GM21367 (cell line): ENCODE results near the gene LAMB2.

ENCODE experiments used
- ATAC-seq: cut with Tn5 transposase; IDR thresholded peaks from one replicate; pipeline ENCODE4 v1.9.1; 2021; ENCODE audit not compliant: unreplicated experiment

Gene LAMB2

DNA sequence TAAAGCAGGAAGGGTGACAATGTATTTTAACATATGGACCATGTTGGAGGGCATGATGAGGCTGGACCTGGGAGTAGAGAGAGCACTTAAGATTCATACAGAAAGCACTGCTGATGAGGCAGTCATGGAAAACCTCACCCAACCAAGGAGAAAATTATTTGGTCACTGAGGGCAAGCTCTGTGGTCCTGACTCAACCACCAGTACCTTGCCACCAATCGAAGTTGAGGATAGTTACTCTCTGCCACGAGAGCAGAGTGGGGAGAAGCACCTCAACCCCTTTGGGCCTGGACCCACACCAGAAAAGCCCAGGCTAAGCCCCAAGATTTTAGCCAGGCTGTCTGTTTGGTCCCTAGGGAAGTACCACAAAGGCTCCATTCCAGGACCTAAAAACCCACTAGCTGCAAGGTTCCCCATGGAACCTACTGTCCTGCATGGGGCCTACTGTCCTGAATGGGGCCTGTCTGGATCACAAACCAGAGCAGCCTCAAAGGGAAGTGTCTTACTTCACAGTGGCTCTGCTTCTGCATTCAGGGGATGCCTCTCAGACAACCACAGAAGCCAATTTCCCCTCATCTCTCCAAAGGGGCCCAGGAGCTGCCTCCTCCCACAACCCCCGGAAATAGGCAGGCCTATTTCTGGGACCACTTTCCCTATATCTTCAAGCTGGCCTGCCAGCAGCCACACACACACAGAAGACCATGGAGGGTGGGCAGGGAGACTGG is 29.1 kb upstream of the LAMB2 start:
- ATAC-seq, result no peak

DNA sequence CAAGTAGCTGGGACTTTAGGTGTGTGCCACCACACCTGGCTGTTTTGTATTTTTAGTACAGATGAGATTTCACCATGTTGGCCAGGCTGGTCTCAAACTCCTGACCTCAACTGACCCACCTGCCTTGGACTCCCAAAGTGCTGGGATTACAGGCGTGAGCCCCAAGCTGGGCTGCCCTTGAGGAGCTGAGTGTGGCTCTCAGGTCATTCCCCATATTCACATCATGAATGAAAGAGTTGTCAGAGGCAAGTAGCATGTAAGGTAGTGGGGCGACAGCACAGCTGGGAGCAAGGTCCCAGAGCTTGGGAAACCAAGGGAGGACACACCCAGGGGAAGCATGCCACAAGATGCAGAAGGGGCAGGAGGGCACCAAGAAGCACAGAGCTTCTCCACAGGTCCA is 28.3 kb upstream of the LAMB2 start:
- ATAC-seq, result no peak

DNA sequence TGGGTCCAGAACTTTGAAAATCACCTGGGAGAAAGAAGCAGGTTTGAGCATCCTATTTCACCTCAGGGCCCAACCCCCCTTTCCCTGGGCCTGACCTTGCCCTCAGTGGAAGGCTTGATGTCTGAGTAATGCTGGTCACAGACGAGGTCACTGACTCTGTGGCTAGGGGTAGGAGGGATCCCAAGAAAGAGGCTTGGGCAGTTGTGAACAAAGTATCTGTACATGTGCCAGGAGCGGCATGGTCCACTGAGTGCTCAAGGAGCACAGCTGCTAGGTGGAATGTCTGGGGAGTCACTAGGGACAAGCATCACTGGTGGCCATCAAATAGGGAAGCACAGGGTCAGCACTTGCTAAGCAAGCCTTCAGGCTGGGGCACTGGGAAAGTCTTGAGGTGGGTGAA is 25.9 kb upstream of the LAMB2 start:
- no peak for ATAC-seq

DNA sequence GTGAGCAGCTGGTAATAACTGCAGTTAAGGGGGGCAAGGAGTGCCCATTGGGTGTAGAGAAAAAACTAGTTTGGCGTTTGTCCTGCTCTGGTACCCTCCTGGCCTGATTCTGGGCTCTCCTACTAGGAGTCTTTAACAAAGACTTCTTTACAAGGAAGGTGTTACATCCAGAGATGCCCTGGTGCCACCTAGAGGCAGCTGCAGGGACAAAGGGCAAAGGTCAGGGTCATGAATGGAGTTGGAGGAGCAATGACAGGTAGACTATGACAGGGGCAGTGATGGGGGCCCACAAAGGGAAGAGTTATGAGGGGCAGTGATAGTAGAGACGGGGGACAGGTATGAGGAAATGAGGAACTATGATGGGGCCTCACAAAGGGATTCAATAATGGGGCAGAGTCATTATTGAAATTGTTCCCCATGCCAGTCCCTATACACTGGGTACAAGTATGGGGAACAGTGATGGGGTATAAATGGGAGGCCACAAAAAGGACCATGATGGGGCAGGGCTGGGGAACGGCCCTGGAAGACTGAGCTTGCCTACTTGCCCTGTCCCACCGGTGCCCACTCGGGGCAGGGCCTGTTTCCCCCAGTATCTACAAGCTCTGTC is 25.4 kb upstream of the LAMB2 start:
- ATAC-seq, result no peak

DNA sequence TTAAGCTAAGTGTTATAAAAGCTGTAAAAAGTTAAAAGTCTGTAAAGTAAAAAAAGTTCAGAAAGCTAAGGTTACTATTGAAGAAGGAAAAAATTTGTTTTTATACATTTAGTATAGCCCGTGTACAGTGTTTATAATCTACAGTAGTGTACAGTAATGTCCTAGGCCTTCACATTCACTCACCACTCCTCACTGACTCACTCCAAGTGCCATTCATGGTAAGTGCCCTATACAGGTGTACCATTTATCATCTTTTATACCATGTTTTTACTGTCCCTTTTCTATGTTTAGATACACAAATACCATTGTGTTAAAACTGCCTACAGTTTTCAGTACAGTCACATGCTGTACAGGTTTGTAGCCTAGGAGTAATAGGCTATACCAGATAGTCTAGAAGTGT is 24.4 kb upstream of the LAMB2 start:
- ATAC-seq, result no peak

DNA sequence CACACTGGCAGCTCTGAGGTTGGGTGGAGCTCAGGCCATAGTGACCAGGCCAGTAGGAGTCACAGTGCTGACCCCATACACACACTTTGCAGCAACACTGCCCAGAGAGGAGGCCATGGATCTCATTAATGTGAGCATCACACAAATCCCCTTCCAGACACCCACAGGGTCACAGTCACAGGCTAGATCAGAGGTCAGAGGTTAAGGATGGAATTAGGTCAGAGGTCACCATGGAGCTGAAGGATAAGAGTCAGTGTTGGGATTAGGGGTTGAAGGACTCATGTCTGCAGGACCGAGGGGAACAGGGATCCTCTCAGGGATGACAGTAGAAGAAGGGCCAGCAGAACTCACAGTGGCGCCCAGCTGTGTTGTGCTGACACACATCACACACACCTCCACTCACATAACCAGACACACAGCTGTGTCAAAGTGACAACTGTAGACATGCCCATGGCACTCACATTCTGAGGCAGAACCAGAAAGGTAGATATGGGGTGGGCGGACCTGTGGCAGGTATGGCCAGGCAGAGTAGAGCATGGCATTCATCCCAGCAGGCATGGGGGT is 20.6 kb upstream of the LAMB2 start:
- ATAC-seq, result no peak

DNA sequence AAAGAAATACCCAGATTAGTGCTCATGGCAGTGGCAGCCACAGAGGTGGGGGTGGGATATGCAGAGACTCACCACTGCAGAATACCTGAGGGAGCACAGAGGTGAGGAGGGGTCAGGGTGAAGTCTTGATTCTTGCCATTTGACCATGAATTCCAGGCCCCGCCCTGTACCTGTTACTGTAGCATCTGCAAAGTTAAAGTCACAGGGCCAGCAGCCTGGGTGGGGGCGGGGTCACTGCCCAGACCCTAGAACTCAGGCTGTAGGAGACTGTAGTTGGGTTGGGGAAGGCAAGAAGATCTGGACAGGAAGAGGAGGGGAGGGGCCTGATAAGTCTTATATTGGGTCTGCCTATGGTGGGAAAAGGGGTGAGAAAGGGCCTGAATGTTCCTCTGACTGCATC is 18.8 kb upstream of the LAMB2 start:
- no peak for ATAC-seq

DNA sequence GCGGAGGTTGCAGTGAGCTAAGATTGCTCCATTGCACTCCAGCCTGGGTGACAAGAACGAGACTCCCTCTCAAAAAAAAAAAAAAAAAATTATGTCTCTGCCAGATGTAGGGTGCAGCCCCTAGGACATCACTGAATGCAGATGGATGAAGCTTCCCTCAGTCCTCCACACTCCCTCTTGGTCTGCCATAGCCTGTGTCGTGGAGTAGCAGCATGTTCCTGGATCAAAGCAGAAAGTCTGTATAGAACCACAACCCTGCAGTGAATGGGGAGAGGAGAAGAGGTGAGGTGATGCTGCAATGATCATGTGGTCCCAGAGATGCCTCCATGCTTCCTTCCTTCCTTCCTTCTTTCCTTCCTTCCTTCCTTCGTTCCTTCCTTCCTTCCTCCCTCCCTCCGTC is 15.3 kb upstream of the LAMB2 start:
- no peak for ATAC-seq

DNA sequence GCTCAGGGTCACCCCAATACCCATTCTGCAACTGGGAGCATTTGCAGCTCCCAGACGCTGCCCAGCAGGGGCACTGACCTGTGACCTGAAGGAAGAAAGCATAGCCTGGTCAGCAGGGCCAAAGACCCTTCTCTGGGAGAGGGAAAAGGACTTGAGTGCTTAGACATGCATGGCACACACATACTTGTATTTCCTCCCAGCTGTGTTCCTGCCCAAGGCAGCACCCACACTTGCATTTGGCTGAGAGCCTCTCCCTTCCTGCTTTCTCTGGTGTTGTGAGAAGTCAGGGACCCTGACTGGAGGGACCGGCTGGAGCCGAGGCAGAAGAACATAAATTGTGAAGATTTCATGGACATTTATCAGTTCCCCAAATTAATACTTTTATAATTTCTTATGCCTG is 7.2 kb upstream of the LAMB2 start:
- no peak for ATAC-seq

DNA sequence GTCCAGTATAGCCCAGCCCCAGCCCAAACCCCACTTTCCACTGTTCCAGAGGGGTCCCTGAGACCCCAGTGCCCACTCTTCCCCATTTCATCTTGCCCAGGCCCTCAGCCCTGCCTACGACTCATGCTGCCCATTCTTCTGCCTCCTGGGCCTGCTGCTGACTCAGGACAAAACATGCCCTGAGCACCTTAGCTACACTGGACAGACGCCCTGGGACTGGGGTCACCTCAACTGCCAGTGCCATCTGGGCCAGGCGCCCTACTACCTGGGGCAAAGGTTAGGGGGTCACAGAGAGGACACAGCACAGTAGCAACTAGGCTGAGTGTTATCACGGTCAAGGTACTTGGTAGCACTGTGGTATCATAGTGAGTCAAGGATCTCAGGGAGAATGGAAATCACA is 2.6 kb upstream of the LAMB2 start:
- no peak for ATAC-seq

DNA sequence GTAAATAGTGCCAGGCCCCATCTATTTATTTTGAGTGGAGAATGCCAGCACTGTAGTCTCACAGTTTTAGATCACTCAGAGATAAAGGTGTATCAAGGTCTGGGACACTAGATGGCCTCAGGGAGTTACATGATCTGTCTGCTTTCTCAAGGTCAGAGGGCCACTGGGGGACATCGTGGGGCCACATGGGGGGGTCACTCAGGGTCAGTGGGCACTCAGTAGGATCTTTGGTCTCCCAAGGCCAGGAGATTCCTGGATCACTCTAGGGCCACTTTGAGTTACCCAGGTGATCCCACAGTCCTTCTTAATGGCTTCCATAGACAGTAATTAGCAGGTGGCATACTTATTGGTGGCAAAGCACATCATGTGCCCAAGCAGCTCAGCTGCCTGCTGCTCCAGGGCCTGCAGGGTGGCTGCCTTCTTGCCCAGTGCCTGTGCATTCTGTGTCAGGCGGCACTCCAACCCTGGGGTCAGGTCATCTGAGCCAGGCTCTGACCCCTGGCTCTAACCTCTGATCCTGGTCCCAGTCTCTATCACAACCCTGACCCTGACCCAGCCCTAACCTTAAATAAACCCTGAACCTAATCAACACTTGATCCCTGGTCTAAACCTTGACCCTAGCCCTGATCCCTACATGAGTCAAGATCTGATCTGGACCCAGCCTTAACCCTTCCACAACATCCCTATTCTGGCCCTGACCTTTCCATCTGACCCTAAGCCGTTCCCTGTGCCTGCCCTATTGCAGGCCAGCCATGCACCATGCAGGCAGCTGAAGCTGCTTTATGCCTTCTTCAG is 1.8 kb upstream of the LAMB2 start:
- no peak for ATAC-seq

DNA sequence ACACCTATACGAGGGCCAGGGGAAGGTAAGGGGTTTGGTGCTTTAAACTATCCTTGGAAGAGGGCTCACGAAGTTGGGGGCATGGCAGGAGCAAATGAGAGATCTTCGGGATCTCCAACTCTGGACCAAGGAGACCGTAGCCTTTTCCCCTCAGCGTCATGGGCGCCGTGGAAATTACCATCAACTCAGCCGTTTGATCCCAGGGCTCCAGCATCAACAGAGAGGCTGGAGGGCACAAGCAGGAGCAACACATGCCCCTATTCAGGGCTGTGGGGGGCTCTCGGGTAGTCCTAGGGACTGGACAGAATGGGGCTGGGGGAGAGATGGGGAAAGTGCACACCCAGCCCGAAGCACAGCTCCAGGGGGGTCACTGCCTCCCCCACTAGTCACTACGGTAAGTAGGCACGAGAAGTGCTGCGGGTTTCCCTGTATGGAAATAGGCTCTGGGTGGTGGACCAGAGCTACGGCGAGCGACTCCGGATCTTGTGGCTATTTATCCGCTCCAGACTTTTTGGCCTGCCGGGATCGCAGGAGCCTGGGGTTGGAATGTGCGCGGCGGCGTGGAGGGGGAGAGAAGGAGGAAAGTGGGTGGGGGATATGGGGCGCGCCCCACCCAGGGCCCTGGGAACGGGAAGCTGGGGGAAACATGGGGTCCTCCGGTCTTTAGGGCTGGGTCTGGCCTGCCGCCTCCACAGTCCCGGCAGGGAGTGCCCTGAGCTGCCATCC is 539 bp upstream of the LAMB2 start:
- ATAC-seq, result no peak

DNA sequence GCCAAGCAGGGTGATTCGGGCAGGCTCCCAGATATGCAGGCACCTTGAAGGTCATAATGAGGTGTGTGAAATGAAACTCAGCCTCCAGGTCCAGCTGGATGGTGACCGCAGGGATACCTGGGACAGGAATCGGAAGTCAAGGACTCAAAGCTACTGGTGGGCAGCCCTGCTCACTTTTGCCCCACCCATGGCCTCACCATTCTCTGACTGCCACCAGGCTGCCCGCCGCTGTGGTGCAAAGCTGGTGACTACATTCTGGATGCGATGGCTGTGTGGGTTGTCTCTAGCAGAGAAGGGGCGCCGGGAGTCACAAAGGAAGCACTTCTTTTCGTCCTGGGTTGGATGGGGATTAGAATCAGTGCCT is 795 bp downstream of the LAMB2 start:
- ATAC-seq, result no peak

DNA sequence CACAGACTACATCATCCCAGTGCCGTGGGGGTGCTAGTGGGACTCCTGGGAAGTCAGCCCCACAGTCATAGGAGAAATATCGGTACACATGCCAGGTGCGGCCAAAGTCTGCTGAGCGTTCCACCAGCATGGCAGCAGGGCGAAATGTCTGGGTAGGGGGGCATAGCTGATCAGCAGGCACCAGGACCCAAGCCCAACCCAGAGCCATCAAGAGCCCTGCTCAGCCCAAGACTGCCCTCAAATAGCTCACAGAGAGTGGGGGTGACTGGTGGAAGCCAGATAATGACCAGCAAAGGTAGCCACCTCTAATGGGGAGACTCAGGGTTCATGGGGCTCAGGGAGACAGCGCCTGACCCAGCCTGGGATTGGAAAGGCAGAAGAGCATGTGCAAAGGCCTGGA is 1.3 kb downstream of the LAMB2 start:
- no peak for ATAC-seq

DNA sequence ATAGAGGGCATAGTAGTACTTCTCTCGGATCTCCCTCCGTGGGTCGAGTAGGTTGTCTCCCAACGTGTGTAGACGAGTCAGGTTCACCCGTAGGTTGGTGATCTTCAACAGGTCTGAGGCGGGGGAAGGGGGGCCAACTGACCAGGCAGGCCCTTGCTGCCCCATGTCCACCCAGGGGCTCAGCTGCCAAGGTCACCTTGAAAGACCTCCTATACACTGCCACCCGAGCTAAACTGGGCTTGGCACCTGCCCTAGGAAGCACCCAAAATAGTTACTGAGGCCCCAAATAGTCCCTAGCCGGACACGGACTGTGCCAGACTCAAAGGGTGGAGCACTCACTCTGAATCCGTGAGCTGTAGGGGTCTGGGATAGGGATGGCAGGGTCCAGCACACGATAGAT is 1.8 kb downstream of the LAMB2 start:
- no peak for ATAC-seq

DNA sequence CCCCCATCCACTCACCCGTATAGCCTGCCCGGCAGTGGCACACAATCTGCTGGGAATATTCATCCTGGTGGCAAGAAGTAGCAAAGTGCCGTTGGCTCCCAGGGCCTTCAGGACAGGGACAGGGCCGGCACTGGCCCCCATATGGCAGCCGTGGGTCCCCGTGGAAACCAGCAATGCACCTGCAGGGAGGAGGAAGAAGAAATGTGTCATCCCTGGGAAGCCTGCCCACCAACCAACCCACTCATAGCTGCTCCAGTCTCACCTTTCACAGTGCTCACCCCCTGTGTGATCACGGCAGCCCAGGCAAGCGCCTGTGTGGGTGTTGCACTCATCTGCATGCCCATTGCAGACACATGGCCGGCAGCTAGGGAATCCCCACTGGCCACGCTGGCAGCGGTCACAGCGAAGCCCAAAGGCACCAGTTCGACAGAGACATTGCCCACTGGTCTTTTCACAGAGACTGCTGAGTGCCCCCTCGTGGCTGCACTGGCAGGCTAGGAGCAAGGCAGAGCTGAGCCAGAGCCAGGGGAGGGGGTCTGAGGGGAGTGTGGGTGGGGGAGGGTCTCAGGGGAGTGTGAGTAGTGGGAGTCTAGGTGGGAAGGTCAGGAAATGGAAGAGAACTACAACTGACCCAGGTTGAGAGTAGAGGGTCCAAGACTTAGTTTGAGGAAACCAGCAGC is 7.7 kb downstream of the LAMB2 start:
- no peak for ATAC-seq

DNA sequence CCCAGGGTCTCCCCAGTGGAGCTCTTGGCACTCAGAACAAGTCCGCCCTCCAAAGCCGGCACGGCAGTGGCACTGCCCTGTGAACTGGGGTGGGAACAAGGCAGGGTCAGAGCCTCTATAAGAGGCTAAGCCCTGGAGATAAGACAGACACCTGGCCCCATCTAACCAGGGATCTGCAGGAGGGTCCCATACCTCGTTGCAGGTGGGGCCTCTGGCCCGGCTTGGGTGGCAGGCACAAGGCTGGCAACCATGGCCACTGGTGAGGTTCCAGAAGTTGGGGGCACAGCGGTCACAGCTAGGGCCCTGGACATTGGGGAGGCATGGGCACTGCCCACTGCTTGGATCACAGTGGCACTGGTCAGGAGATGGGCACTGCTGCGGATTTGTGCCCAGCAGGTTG is 8.6 kb downstream of the LAMB2 start:
- no peak for ATAC-seq

DNA sequence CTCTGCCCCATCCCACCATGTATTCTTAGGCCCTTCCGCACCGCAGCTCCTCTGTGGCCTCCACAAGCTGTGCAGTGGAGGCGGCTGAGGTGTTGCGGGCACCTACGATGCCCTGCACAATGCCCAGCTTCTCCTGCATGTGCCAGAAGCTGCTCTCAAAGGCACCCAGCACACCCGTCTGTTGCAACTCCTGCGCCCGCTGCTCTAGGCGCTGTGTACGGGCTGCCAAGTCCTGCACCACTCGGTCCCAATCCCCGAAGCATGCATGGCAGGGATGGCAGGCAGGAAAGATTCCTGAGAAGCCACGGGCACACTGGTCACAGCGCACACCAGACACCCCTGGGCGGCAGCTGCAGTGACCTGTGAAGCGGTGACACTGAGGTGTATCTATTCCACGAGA is 9.2 kb downstream of the LAMB2 start:
- no peak for ATAC-seq

DNA sequence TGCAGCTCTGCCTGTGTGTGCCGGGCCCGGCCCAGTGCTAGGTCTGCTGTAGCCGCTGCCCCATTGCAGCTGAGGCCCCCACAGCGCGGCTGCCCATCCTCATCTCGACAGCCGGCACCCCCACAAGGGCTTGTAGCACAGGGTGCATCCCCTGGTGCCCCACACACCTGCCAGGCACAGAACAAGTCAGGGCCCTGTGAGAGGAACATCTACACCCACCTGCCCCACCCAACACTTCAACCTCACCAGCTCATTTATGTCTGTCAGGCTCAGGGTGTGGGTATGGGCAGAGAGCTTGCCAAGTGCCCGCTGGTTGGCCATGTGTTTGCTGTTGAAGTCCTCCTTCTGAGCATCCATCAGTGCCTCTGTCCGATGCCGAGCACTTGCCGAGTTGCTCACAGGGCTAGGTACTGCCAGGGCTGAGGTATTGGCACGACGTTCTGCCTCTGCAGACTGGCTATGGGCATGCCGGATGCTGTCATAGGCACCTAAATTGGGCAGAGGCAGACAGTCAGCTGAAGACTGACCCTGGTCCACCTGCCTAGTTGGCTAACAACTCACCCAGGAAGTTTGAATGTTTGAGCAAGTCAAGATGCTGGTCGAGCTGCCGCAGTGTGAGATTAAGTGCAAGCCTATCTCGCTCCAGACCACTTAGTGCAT is 9.8 kb downstream of the LAMB2 start:
- ATAC-seq, result no peak

DNA sequence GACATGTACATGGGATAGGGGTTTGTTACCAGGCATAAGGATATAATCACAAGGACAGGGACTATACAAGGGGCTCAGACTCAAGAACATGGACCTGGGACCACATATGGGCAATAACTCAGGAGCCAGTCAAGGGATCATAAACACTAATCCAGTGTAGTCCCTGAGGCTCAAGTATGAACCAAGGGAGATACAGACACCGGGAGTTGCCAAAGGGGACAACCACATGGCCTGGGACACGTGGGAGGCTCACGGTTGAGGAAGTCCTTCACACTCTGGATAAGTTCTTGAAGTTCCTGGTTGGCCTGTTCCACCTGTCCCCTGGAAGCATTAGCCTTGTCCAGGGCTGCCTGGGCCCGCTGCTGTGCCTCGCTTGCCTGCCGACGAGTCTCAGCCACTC is 10.4 kb downstream of the LAMB2 start:
- ATAC-seq, result no peak
